ENCODE results near the gene LIMS2. TPM values are rescaled to one million over a fixed set of nuclear protein-coding genes. Genes with fewer than 3 reads are reported as not detected.

Gene LIMS2
- polyA plus RNA-seq, 1 donor (not counting 4 experiments of a cell fraction or from before 2014, with no cell fraction given) = not detected

DNA sequence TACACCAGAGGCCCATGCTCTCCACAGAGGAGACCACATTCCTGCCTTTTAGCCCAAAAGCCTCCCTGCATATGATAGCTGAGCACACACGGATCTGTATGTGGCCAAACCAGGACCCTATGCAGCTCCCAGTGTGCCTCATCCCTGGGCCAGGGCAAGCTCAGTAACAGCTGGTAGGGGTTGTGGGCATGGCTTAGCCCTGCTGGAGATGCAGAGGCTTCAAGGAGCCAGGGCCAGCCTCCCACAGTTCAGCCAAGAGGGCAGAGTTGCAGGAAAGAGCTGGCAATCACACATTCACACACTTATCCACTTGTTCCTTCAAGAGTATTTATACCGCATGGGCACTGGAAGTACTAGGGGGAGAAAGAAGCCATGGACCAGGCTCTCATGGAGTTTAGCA is 1.6 kb upstream of the LIMS2 start:
- Histone ChIP-seq H3K27ac (ENCODE audit: control insufficient read depth, insufficient read depth, low read length) (no peak overlapping the region), H2AFZ (ENCODE audit: control insufficient read depth, low read length) (no peak overlapping the region), H4K20me1 (ENCODE audit: control insufficient read depth, extremely low read depth, insufficient read depth, low read length) (no peaks in the 10 kb centered on the region), H3K4me1 (ENCODE audit: control insufficient read depth, extremely low read depth, insufficient read depth, low read length) (peaks cover 5% of the 10 kb centered on the region), H3K4me3 (ENCODE audit: control insufficient read depth in 2 of 3, extremely low read depth in 1 of 3, insufficient read depth in 2 of 3, low read depth in 1 of 3, low read length in 3 of 3) (no peak overlapping the region), H3K36me3 (ENCODE audit: control insufficient read depth in 2 of 2, extremely low read depth in 1 of 2, insufficient read depth in 2 of 2, low read length in 2 of 2) (no peaks in the 10 kb centered on the region), H3K9ac (ENCODE audit: control insufficient read depth, extremely low read depth, insufficient read depth, low read length) (no peak overlapping the region), H3K9me3 (ENCODE audit: control insufficient read depth, low read depth, low read length) (no peaks in the 10 kb centered on the region), H3K4me2 (ENCODE audit: control insufficient read depth, extremely low read depth, insufficient read depth, low read depth, low read length) (no peak overlapping the region), H3K9me1 (ENCODE audit: control insufficient read depth, extremely low read depth, insufficient read depth, low read length) (no peaks in the 10 kb centered on the region), H3K79me2 (ENCODE audit: control insufficient read depth, insufficient read depth, low read length) (no peaks in the 10 kb centered on the region), H3K27me3 (ENCODE audit: control insufficient read depth, extremely low read depth, insufficient read depth, low read length) (peaks cover 65% of the 10 kb centered on the region)
- dilution Hi-C loops (cut with MboI; ENCODE audit: extremely low pct_ligation_motif_present, low sequenced_read_pairs) = loop anchor here (25.0 kb wide), 1 partner anchor 90 kb away; no protein-coding TSS in a partner anchor
- TF ChIP-seq, protein P1, sequence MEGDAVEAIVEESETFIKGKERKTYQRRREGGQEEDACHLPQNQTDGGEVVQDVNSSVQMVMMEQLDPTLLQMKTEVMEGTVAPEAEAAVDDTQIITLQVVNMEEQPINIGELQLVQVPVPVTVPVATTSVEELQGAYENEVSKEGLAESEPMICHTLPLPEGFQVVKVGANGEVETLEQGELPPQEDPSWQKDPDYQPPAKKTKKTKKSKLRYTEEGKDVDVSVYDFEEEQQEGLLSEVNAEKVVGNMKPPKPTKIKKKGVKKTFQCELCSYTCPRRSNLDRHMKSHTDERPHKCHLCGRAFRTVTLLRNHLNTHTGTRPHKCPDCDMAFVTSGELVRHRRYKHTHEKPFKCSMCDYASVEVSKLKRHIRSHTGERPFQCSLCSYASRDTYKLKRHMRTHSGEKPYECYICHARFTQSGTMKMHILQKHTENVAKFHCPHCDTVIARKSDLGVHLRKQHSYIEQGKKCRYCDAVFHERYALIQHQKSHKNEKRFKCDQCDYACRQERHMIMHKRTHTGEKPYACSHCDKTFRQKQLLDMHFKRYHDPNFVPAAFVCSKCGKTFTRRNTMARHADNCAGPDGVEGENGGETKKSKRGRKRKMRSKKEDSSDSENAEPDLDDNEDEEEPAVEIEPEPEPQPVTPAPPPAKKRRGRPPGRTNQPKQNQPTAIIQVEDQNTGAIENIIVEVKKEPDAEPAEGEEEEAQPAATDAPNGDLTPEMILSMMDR (optimal IDR thresholded peaks at IDR 0.05 in 1 of 3, IDR thresholded peaks at IDR 0.05 in 1 of 3, conservative IDR thresholded peaks at IDR 0.05 in 1 of 3; ENCODE audit: extremely low read depth in 1 of 3, insufficient read depth in 2 of 3, low read length in 3 of 3) = no peak
- no peak for TF ChIP-seq EZH2 (IDR thresholded peaks at IDR 0.05; ENCODE audit: low read length)
- FAIRE-seq = no peak
- no peak for DNase-seq (ENCODE audit: low read depth, low spot score)

- Histone ChIP-seq H3K9me1 (ENCODE audit: control insufficient read depth, extremely low read depth, insufficient read depth, low read length) (no peaks in the 10 kb centered on the region), H3K4me3 (ENCODE audit: control insufficient read depth in 2 of 3, extremely low read depth in 1 of 3, insufficient read depth in 2 of 3, low read depth in 1 of 3, low read length in 3 of 3) (peak overlapping the region in 2 of 3 experiments; percentile 11 to 13), H3K79me2 (ENCODE audit: control insufficient read depth, insufficient read depth, low read length) (no peaks in the 10 kb centered on the region), H3K27me3 (ENCODE audit: control insufficient read depth, extremely low read depth, insufficient read depth, low read length) (peaks cover 67% of the 10 kb centered on the region), H3K9ac (ENCODE audit: control insufficient read depth, extremely low read depth, insufficient read depth, low read length) (no peak overlapping the region), H4K20me1 (ENCODE audit: control insufficient read depth, extremely low read depth, insufficient read depth, low read length) (no peaks in the 10 kb centered on the region), H3K4me1 (ENCODE audit: control insufficient read depth, extremely low read depth, insufficient read depth, low read length) (peaks cover 5% of the 10 kb centered on the region), H3K36me3 (ENCODE audit: control insufficient read depth in 2 of 2, extremely low read depth in 1 of 2, insufficient read depth in 2 of 2, low read length in 2 of 2) (no peaks in the 10 kb centered on the region), H3K4me2 (ENCODE audit: control insufficient read depth, extremely low read depth, insufficient read depth, low read depth, low read length) (peak overlapping the region; percentile 38), H2AFZ (ENCODE audit: control insufficient read depth, low read length) (peak overlapping the region; percentile 38), H3K27ac (ENCODE audit: control insufficient read depth, insufficient read depth, low read length) (no peak overlapping the region), H3K9me3 (ENCODE audit: control insufficient read depth, low read depth, low read length) (no peaks in the 10 kb centered on the region)
- no peak for DNase-seq (ENCODE audit: low read depth, low spot score)
- dilution Hi-C loops (cut with MboI; ENCODE audit: extremely low pct_ligation_motif_present, low sequenced_read_pairs) = loop anchor here (25.0 kb wide), 1 partner anchor 87 kb away; no protein-coding TSS in a partner anchor
- peak; percentile 91 for TF ChIP-seq EZH2 (IDR thresholded peaks at IDR 0.05; ENCODE audit: low read length)
- TF ChIP-seq, protein P1 (optimal IDR thresholded peaks at IDR 0.05 in 1 of 3, IDR thresholded peaks at IDR 0.05 in 1 of 3, conservative IDR thresholded peaks at IDR 0.05 in 1 of 3; ENCODE audit: extremely low read depth in 1 of 3, insufficient read depth in 2 of 3, low read length in 3 of 3) = no peak
- FAIRE-seq = no peak
Observed at GRCh38 chr2:127674241-127675209, 805 bp downstream of the LIMS2 start.
